22Rv1 (cell line): Measurements from ENCODE around the gene CDK5.

ENCODE experiments used
- ZFX ChIP-seq: fragments of 450-650 bp; IDR thresholded peaks from 2 replicates; pipeline ENCODE4 v1.6.1; 2017; ENCODE audit warnings: antibody characterized with exemption, borderline replicate concordance
- TF ChIP-seq, protein P1 (sequence below): fragments of 450-650 bp; IDR thresholded peaks from 2 replicates; pipeline ENCODE4 v1.5.1; 2017; ENCODE audit warnings: mild to moderate bottlenecking

GRCh38 chr7:151064454-151064853, 6.8 kb upstream of the CDK5 start:
- TF ChIP-seq ZFX: no peak
- TF ChIP-seq, protein P1, sequence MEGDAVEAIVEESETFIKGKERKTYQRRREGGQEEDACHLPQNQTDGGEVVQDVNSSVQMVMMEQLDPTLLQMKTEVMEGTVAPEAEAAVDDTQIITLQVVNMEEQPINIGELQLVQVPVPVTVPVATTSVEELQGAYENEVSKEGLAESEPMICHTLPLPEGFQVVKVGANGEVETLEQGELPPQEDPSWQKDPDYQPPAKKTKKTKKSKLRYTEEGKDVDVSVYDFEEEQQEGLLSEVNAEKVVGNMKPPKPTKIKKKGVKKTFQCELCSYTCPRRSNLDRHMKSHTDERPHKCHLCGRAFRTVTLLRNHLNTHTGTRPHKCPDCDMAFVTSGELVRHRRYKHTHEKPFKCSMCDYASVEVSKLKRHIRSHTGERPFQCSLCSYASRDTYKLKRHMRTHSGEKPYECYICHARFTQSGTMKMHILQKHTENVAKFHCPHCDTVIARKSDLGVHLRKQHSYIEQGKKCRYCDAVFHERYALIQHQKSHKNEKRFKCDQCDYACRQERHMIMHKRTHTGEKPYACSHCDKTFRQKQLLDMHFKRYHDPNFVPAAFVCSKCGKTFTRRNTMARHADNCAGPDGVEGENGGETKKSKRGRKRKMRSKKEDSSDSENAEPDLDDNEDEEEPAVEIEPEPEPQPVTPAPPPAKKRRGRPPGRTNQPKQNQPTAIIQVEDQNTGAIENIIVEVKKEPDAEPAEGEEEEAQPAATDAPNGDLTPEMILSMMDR: no peak
